GM12892 (cell line): ENCODE data around the gene AKAP1.
A peak's percentile ranks its signal among the peaks of the same experiment; 100 is the strongest.

Experiments used
- DNase-seq: peaks from one replicate; pipeline ENCODE4 v3.0.0; 2011; ENCODE audit not compliant: insufficient read length
- FAIRE-seq: peaks from 2 replicates; lab custom pipeline; 2011; peaks lifted over from hg19 to GRCh38; lab: Jason Lieb, UNC
- POLR2A ChIP-seq: IDR thresholded peaks from 2 replicates; pipeline ENCODE4 v1.6.1; 2011; ENCODE audit warnings: low read depth, low read length, control low read depth
- POLR2AphosphoS5 ChIP-seq: IDR thresholded peaks from 2 replicates; pipeline ENCODE4 v1.6.1; 2011; ENCODE audit warnings: low read depth, low read length, control low read depth
- TAF1 ChIP-seq: IDR thresholded peaks from 2 replicates; pipeline ENCODE4 v1.6.1; 2011; ENCODE audit warnings: low read depth, mild to moderate bottlenecking, control low read depth, low read length, borderline replicate concordance

The AKAP1 gene

GRCh38 chr17:57082441-57082840 is 2.6 kb upstream of the AKAP1 start:
- FAIRE-seq (no peak), DNase-seq (no peak)
- no peak for TF ChIP-seq TAF1
- no peak for TF ChIP-seq POLR2A
- TF ChIP-seq POLR2AphosphoS5: no peak

GRCh38 chr17:57084361-57084801 is 665 bp upstream of the AKAP1 start:
- DNase-seq: no peak
- TF ChIP-seq POLR2A (no peak), POLR2AphosphoS5 (no peak), TAF1 (no peak)
- FAIRE-seq: no peak

- FAIRE-seq: no peak
Observed at GRCh38 chr17:57085448-57086068, 512 bp downstream of the AKAP1 start.

DNA sequence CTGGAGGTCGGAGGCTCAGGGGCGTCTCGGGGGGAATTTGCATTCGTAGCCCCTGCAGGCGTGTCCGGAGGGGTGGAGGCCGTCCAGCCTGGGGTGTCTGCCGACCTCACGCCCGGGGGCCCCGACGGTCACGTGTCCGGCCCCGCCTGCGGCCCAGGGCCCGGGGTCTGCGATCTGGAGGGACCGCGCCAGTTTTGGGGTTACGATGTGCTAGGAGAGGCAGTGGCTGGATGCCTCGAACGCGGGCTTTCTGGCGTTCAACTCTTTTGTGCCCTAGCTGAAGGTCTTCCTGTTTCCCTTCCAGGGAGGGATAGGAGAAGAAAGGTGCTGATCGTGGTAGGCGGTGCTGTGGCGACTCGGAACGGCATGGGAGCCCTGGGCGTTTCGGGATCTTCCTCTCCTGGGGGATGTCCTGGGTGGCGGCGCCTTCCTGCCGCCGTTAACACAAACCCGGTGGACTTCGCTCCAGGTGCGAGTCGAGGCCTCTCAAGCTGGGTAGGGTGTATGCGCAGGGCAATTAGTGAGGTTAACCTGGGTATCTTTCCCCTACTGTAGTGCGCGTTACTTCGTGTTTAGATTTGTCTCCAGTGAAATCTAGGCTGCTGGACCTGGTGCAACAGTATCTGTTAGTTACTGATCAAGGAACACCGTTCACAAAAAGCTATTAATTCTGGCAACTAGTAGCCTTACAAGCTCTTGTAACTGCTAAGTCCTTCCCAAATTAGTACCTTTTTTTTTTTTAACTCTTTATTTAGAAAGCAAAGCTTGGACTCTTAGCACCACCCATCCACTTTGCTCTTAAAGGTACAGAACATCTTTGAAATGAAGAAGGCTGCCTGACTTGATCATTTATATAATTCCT is 1.3 kb downstream of the AKAP1 start:
- no peak for DNase-seq
- FAIRE-seq: peak; percentile 69
- TF ChIP-seq POLR2A: no peak
- TF ChIP-seq TAF1: no peak
- no peak for TF ChIP-seq POLR2AphosphoS5

More at GRCh38 chr17:57085448-57086068, 512 bp downstream of the AKAP1 start:
- TF ChIP-seq TAF1 (0 out of 2 replicates have a peak, but pooled peaks have one; percentile 34), POLR2AphosphoS5 (no peak), POLR2A (no peak; the same call in 1 of the 2 replicates)
- peak; percentile 53 for DNase-seq

- FAIRE-seq (no peak), DNase-seq (no peak)
- TF ChIP-seq POLR2AphosphoS5 (no peak), POLR2A (no peak), TAF1 (no peak)
Observed at GRCh38 chr17:57088298-57088697, 3.3 kb downstream of the AKAP1 start.

- DNase-seq (no peak), FAIRE-seq (no peak)
- TF ChIP-seq TAF1 (no peak), POLR2A (no peak), POLR2AphosphoS5 (no peak)
Observed at GRCh38 chr17:57089391-57089790, 4.3 kb downstream of the AKAP1 start.

DNA sequence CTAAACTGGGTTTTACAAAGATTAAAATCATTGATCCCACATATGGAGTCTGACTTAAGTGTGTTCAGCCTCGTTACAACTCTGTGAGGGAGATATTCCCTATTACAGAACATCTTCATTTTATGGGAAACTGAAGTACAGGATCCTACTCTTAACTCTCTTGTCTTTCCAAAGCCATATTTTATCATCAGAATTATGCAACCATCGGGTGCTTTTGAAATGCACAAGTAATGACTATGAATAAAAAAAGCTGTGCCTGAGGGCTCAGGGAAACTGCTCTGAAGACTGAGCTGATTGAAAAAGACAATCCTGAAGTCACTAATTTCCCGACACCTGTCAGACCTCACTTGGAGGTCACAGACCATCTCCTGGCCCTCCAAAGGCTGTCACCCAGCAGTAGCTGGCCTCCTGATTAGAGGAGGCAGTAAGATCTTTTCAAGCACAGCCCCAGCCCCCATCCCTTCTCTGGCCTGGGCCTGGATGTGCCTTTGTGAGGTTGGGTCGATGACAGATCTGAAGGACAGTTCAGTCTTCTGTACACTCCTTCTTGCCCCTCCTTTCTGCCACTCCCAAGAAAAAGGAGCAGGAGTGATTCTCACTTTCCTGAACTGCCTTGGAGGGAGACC is 5.6 kb downstream of the AKAP1 start:
- no peak for TF ChIP-seq POLR2AphosphoS5
- TF ChIP-seq TAF1: no peak
- TF ChIP-seq POLR2A: no peak
- FAIRE-seq: no peak
- no peak for DNase-seq

- no peak for DNase-seq
- TF ChIP-seq TAF1 (no peak), POLR2A (no peak), POLR2AphosphoS5 (no peak)
- FAIRE-seq: no peak
Observed at GRCh38 chr17:57091186-57091618, 6.2 kb downstream of the AKAP1 start.

DNA sequence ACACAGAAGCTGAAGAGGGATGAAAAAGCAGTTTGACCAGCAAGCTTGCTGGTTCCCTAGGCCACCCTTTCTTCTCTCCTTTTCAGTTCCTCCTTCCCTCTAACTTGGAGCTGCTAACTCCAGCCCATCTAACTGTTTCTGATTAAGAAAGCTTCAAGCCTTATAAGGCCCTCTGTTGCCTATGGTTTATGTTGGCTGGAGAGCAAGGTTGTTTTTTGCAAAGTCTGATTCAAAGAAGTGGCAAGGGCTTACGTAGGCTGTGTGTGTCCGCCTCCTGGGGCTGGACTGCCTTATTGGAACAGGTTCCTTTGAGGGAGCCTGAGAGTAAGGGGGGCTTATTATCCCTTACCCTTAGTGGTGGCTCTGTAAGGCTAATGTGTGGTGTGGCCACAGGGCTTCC is 7.1 kb downstream of the AKAP1 start:
- FAIRE-seq (no peak), DNase-seq (no peak)
- TF ChIP-seq POLR2AphosphoS5 (no peak), TAF1 (no peak), POLR2A (no peak)

DNA sequence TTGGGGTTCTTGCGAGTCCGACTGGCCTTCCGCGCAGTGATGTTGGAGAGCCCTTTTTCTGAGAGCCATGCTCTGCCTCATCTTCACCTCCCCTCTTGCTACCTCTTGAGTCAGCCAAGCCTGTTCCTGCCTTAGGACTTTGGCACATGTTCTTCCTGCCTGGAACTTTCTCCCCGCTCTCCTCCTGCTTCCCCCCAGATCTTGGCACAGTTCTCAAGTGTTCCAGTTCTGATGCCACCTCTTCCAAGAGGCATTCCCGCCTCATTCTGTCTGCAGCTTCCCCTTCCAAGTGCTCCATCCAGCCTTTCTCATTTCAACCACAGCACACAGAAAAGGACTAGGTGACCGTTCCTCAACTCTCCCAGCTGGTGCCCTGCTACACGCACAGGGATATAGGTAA is 7.7 kb downstream of the AKAP1 start:
- TF ChIP-seq POLR2AphosphoS5: no peak
- no peak for TF ChIP-seq POLR2A
- TF ChIP-seq TAF1: no peak
- no peak for DNase-seq
- FAIRE-seq: no peak

DNA sequence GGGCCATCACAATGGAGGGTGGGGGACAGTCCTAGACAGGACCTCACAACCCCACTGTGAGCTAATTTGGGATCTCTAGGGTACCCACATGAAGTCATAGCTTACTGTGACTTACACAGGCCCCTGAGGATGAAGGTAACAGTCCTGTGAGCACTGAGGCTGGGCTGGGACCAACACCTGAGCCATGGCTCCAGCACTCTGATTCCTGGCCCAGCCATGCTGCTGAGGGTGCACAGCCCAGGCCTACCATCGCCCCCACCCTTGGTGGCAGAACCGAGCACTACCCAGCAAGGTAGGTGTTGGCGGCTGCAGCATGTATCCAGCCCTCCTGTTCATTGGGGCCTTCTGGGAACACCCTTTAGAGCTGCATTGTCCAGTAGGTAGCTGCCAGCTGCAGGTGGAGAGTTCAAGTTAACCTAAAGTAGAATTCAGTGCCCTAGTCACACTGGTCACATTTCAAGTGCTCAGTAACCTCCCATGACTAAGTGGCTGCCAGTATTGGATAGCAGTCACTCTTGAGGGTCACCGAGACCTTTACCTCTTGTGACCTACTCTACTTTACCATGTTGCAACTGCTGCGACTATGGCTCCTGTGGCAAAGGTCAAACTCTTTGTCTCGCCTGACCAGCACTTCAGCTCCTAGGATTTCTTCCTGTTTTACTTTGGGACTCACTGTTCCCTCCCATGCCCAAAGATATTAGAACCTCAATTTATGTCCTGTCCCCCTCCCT is 11.6 kb downstream of the AKAP1 start:
- FAIRE-seq (no peak), DNase-seq (no peak)
- TF ChIP-seq POLR2AphosphoS5 (no peak), TAF1 (no peak), POLR2A (no peak)
